NT2/D1 (cell line): ENCODE data around the gene PTPN1.

Source experiments
- YY1 ChIP-seq: IDR thresholded peaks from 2 replicates; pipeline ENCODE4 v1.6.1; 2011; ENCODE audit not compliant: insufficient read length, insufficient read depth
- ZNF274 ChIP-seq: IDR thresholded peaks from 2 replicates; pipeline ENCODE4 v1.6.1; 2011; ENCODE audit warnings: mild to moderate bottlenecking, low read depth, low read length

GRCh38 chr20:50522053-50522674 is 12.0 kb downstream of the PTPN1 start:
- TF ChIP-seq ZNF274 (no peak), YY1 (no peak)
